ENCODE results near the gene RASGRF2.

Gene RASGRF2

GRCh38 chr5:80955082-80955590 lies 5.0 kb upstream of the RASGRF2 start:
- no peak for DNase-seq (ENCODE audit: low read depth in 2 of 2)

- DNase-seq (ENCODE audit: low read depth in 2 of 2) = no peak
Observed at GRCh38 chr5:80956272-80956671, 3.9 kb upstream of the RASGRF2 start.

- no peak for DNase-seq (ENCODE audit: low read depth in 2 of 2)
Observed at GRCh38 chr5:80957031-80957761, 3.0 kb upstream of the RASGRF2 start.

GRCh38 chr5:80958616-80959015 lies 1.5 kb upstream of the RASGRF2 start:
- no peak for DNase-seq (ENCODE audit: low read depth in 2 of 2)

GRCh38 chr5:80959138-80959537 lies 1.0 kb upstream of the RASGRF2 start:
- no peak for DNase-seq (ENCODE audit: low read depth in 2 of 2)

GRCh38 chr5:80960531-80961375 lies 590 bp downstream of the RASGRF2 start:
- peak; percentile 21 to 45 for DNase-seq (ENCODE audit: low read depth in 2 of 2)

GRCh38 chr5:80961376-80962281 lies 1.5 kb downstream of the RASGRF2 start:
- DNase-seq (ENCODE audit: low read depth in 2 of 2) = peak in 1 of 2 donors; percentile 28

GRCh38 chr5:80962630-80963520 lies 2.7 kb downstream of the RASGRF2 start:
- no peak for DNase-seq (ENCODE audit: low read depth in 2 of 2)

GRCh38 chr5:80963521-80963895 lies 3.3 kb downstream of the RASGRF2 start:
- no peak for DNase-seq (ENCODE audit: low read depth in 2 of 2)

- DNase-seq (ENCODE audit: low read depth in 2 of 2) = no peak
Observed at GRCh38 chr5:80963966-80964481, 3.9 kb downstream of the RASGRF2 start.

- DNase-seq (ENCODE audit: low read depth in 2 of 2) = no peak
Observed at GRCh38 chr5:80964491-80964890, 4.3 kb downstream of the RASGRF2 start.

- no peak for DNase-seq (ENCODE audit: low read depth in 2 of 2)
Observed at GRCh38 chr5:80964919-80965318, 4.8 kb downstream of the RASGRF2 start.

- DNase-seq (ENCODE audit: low read depth in 2 of 2) = no peak
Observed at GRCh38 chr5:80967500-80968181, 7.5 kb downstream of the RASGRF2 start.

GRCh38 chr5:80973027-80973426 lies 12.9 kb downstream of the RASGRF2 start:
- no peak for DNase-seq (ENCODE audit: low read depth in 2 of 2)

- no peak for DNase-seq (ENCODE audit: low read depth in 2 of 2)
Observed at GRCh38 chr5:80975065-80975464, 14.9 kb downstream of the RASGRF2 start.

GRCh38 chr5:80976985-80977384 lies 16.8 kb downstream of the RASGRF2 start:
- DNase-seq (ENCODE audit: low read depth in 2 of 2) = no peak

GRCh38 chr5:80977764-80978163 lies 17.6 kb downstream of the RASGRF2 start:
- DNase-seq (ENCODE audit: low read depth in 2 of 2) = no peak

- DNase-seq (ENCODE audit: low read depth in 2 of 2) = no peak
Observed at GRCh38 chr5:80978772-80979317, 18.7 kb downstream of the RASGRF2 start.

- DNase-seq (ENCODE audit: low read depth in 2 of 2) = no peak
Observed at GRCh38 chr5:80982093-80982492, 21.9 kb downstream of the RASGRF2 start.
